ENCODE results near the gene TSSK6.

The TSSK6 gene

DNA sequence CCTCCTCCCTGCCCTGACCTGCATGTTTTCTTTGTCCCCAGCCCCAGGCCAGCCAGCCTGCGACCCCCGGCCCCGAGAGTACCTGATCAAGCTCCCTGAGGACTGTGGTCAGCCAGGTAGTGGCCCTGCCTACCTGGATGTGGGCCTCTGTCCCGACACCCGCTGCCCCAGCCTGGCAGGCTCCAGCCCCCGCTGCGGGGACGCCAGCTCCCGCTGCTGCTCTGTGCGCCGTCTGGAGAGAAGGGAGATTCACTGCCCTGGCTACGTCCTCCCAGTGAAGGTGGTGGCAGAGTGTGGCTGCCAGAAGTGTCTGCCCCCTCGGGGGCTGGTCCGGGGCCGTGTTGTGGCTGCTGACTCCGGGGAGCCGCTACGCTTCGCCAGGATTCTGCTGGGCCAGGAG is 28.3 kb upstream of the TSSK6 start:
- TF ChIP-seq, protein P1, sequence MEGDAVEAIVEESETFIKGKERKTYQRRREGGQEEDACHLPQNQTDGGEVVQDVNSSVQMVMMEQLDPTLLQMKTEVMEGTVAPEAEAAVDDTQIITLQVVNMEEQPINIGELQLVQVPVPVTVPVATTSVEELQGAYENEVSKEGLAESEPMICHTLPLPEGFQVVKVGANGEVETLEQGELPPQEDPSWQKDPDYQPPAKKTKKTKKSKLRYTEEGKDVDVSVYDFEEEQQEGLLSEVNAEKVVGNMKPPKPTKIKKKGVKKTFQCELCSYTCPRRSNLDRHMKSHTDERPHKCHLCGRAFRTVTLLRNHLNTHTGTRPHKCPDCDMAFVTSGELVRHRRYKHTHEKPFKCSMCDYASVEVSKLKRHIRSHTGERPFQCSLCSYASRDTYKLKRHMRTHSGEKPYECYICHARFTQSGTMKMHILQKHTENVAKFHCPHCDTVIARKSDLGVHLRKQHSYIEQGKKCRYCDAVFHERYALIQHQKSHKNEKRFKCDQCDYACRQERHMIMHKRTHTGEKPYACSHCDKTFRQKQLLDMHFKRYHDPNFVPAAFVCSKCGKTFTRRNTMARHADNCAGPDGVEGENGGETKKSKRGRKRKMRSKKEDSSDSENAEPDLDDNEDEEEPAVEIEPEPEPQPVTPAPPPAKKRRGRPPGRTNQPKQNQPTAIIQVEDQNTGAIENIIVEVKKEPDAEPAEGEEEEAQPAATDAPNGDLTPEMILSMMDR (IDR thresholded peaks at IDR 0.05) = no peak
- Histone ChIP-seq H3K27ac (no peak overlapping the region), H3K36me3 (no peaks in the 10 kb centered on the region), H3K27me3 (peaks cover 0 to 96% of the 10 kb centered on the region in 2 donors), H3K9me3 (no peaks in the 10 kb centered on the region), H3K4me3 (no peak overlapping the region), H3K4me1 (peaks cover 0 to 26% (median 19%) of the 10 kb centered on the region in 4 donors)
- no peak for DNase-seq
- intact Hi-C loops (cut with DNase I; ENCODE audit: low total_unique reads) = no loop called here

- H3K4me3 ChIP-seq = no peak overlapping the region
- peaks cover 0 to 32% (median 24%) of the 10 kb centered on the region in 4 donors for H3K4me1 ChIP-seq
- TF ChIP-seq, protein P1 (IDR thresholded peaks at IDR 0.05) = no peak
- H3K36me3 ChIP-seq = no peaks in the 10 kb centered on the region
- DNase-seq = no peak
- no peak overlapping the region for H3K27ac ChIP-seq
- intact Hi-C loops (cut with DNase I; ENCODE audit: low total_unique reads) = no loop called here
- H3K27me3 ChIP-seq = peaks cover 0 to 96% of the 10 kb centered on the region in 2 donors
- H3K9me3 ChIP-seq = no peaks in the 10 kb centered on the region
These were observed 27.8 kb upstream of the TSSK6 start for GRCh38 chr19:19543101-19543500.

DNA sequence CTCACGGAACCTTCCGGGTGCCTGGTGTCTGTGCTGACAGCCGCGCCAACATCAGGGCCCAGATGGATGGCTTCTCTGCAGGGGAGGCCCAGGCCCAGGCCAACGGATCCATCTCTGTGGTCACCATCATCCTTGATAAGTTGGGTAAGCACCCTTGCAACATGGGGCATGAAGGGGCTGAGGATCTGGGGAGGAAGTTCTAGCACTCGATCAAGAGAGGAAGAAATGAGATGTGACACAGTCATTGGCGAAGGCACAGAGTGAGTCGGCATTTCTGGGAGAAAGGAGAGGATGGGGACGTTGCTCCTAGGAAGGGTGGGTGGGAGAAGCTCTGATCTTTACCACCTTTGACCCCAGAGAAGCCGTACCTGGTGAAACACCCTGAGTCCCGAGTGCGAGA is 27.2 kb upstream of the TSSK6 start:
- Histone ChIP-seq H3K4me3 (no peak overlapping the region), H3K9me3 (no peaks in the 10 kb centered on the region), H3K27ac (no peak overlapping the region), H3K4me1 (peaks cover 0 to 38% (median 28%) of the 10 kb centered on the region in 4 donors), H3K36me3 (no peaks in the 10 kb centered on the region), H3K27me3 (peaks cover 0 to 94% of the 10 kb centered on the region in 2 donors)
- DNase-seq = no peak
- TF ChIP-seq, protein P1 (IDR thresholded peaks at IDR 0.05) = no peak
- intact Hi-C loops (cut with DNase I; ENCODE audit: low total_unique reads) = no loop called here

DNA sequence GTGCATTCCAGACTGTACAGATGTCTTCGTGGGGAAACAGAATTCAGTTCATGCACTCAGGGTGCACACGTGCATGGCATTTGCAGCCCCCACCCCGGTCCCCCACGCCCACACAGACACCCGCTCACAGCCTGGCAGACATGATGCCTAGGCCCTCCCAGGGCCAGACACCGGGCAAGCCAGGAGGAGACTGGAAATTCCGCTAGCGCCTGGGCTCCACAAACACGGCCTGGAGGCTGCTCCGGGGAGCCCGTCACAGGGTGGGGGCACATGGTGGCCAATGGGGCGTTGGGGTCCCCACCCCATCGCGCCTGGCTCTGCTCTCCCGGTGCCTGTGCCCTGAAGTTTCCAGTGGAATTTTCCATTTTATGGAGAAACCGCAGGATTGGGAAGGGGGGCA is 26.3 kb upstream of the TSSK6 start:
- Histone ChIP-seq H3K36me3 (no peaks in the 10 kb centered on the region), H3K27ac (no peak overlapping the region), H3K4me1 (peaks cover 0 to 40% (median 29%) of the 10 kb centered on the region in 4 donors), H3K9me3 (no peaks in the 10 kb centered on the region), H3K4me3 (no peak overlapping the region), H3K27me3 (peaks cover 0 to 91% of the 10 kb centered on the region in 2 donors)
- TF ChIP-seq, protein P1 (IDR thresholded peaks at IDR 0.05) = no peak
- DNase-seq = no peak
- intact Hi-C loops (cut with DNase I; ENCODE audit: low total_unique reads) = no loop called here

- TF ChIP-seq, protein P1 (IDR thresholded peaks at IDR 0.05) = no peak
- Histone ChIP-seq H3K27ac (no peak overlapping the region), H3K36me3 (no peaks in the 10 kb centered on the region), H3K4me1 (peaks cover 0 to 39% (median 29%) of the 10 kb centered on the region in 4 donors), H3K9me3 (no peaks in the 10 kb centered on the region), H3K27me3 (peaks cover 0 to 84% of the 10 kb centered on the region in 2 donors), H3K4me3 (peak overlapping the region in 1 of 2 donors; percentile 20)
- no peak for DNase-seq
- intact Hi-C loops (cut with DNase I; ENCODE audit: low total_unique reads) = no loop called here
These were observed 25.6 kb upstream of the TSSK6 start for GRCh38 chr19:19540715-19541515.
